ENCODE measurements around the gene ARFIP2. TPM values are rescaled to one million over a fixed set of nuclear protein-coding genes. Genes with fewer than 3 reads are reported as not detected.

Gene ARFIP2
- total RNA-seq, 4 donors from 2014 or later = 86.7 to 124 (median 96.2) TPM

DNA sequence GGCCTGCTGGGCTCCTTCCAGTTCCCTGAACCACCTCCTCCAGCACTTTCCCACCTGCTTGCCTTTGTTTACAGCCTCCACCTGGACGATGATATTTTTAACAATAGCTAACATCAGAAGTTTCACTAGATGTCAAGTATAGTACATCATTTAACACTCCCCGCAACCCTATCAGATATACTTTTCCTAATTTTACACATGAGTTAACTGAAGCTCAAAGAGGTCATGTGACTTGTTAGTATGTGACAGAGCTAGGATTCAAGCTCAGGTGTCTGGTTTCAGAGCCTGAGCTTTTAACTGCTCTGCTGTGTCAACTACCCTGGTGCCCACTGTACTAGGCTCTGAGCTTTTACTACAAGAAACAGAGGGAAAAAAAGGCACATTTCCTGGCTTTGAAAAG is 26.1 kb downstream of the ARFIP2 start:
- Histone ChIP-seq H3K4me1 (no peaks in the 10 kb centered on the region), H3K4me3 (replicated peaks in 1 of 3) (no peak overlapping the region), H3K27ac (no peak overlapping the region), H3K36me3 (peaks cover 28 to 51% of the 10 kb centered on the region in 2 donors), H3K9me3 (no peaks in the 10 kb centered on the region), H3K27me3 (no peaks in the 10 kb centered on the region)
- TF ChIP-seq, protein P1, sequence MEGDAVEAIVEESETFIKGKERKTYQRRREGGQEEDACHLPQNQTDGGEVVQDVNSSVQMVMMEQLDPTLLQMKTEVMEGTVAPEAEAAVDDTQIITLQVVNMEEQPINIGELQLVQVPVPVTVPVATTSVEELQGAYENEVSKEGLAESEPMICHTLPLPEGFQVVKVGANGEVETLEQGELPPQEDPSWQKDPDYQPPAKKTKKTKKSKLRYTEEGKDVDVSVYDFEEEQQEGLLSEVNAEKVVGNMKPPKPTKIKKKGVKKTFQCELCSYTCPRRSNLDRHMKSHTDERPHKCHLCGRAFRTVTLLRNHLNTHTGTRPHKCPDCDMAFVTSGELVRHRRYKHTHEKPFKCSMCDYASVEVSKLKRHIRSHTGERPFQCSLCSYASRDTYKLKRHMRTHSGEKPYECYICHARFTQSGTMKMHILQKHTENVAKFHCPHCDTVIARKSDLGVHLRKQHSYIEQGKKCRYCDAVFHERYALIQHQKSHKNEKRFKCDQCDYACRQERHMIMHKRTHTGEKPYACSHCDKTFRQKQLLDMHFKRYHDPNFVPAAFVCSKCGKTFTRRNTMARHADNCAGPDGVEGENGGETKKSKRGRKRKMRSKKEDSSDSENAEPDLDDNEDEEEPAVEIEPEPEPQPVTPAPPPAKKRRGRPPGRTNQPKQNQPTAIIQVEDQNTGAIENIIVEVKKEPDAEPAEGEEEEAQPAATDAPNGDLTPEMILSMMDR (IDR thresholded peaks at IDR 0.05) = no peak
- TF ChIP-seq POLR2A (IDR thresholded peaks at IDR 0.05) = no peak
- 77 to 81% methylated on average over 2 of the region's 2 CpGs for WGBS, 2 donors
- intact Hi-C loops (cut with DNase I) = no loop called here
- no peak for DNase-seq

- Histone ChIP-seq H3K4me3 (replicated peaks in 1 of 3) (no peak overlapping the region), H3K4me1 (no peaks in the 10 kb centered on the region), H3K27me3 (no peaks in the 10 kb centered on the region), H3K9me3 (no peaks in the 10 kb centered on the region), H3K36me3 (peaks cover 37 to 61% of the 10 kb centered on the region in 2 donors), H3K27ac (no peak overlapping the region)
- no peak for DNase-seq
- no peak for TF ChIP-seq POLR2A (IDR thresholded peaks at IDR 0.05)
- TF ChIP-seq, protein P1 (IDR thresholded peaks at IDR 0.05) = no peak
- WGBS, 2 donors = 97% methylated on average over 2 of the region's 2 CpGs
- intact Hi-C loops (cut with DNase I) = no loop called here
These were observed 28.0 kb downstream of the ARFIP2 start for GRCh38 chr11:6453152-6453551.

GRCh38 chr11:6452219-6452618 is 28.9 kb downstream of the ARFIP2 start:
- no peaks in the 10 kb centered on the region for H3K27me3 ChIP-seq
- TF ChIP-seq POLR2A (IDR thresholded peaks at IDR 0.05) = no peak
- TF ChIP-seq, protein P1 (IDR thresholded peaks at IDR 0.05) = no peak
- no peaks in the 10 kb centered on the region for H3K9me3 ChIP-seq
- H3K36me3 ChIP-seq = peaks cover 36 to 53% of the 10 kb centered on the region in 2 donors
- DNase-seq = no peak
- H3K4me1 ChIP-seq = no peaks in the 10 kb centered on the region
- 82% methylated on average over 3 of the region's 3 CpGs for WGBS, 2 donors
- no peak overlapping the region for H3K4me3 ChIP-seq (replicated peaks in 1 of 3)
- H3K27ac ChIP-seq = no peak overlapping the region
- intact Hi-C loops (cut with DNase I) = no loop called here

DNA sequence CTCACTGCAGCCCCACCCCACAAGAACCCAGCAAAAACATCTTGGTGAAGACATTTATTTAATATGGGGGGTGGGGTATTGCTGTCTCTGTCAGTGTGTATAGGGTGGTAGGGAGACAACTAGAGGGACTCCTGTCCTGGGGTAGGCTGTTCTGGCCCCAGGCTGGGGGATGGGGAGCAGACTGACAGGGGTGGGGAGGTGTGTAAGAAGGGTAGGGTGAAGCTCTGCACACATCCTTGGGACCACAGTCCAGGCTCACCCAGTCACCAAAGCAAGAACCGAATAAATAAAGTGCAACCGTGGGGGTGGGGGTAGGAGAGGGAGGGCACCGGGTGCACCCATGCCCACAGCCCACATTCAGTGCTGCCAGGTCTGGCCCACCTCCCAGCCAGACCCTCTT is 32.6 kb downstream of the ARFIP2 start:
- no peak for TF ChIP-seq POLR2A (IDR thresholded peaks at IDR 0.05)
- TF ChIP-seq, protein P1 (IDR thresholded peaks at IDR 0.05) = no peak
- Histone ChIP-seq H3K9me3 (no peaks in the 10 kb centered on the region), H3K36me3 (peaks cover 16 to 27% of the 10 kb centered on the region in 2 donors), H3K27me3 (no peaks in the 10 kb centered on the region), H3K4me1 (no peaks in the 10 kb centered on the region), H3K27ac (no peak overlapping the region), H3K4me3 (replicated peaks in 1 of 3) (no peak overlapping the region)
- no peak for DNase-seq
- WGBS, 2 donors = 83 to 97% methylated on average over 3 of the region's 3 CpGs
- intact Hi-C loops (cut with DNase I) = no loop called here

GRCh38 chr11:6443269-6444003 is 37.7 kb downstream of the ARFIP2 start:
- Histone ChIP-seq H3K4me1 (no peaks in the 10 kb centered on the region), H3K27me3 (no peaks in the 10 kb centered on the region), H3K4me3 (replicated peaks in 1 of 3) (no peak overlapping the region), H3K9me3 (no peaks in the 10 kb centered on the region), H3K36me3 (no peaks in the 10 kb centered on the region), H3K27ac (no peak overlapping the region)
- 24 to 25% methylated on average over 5 of the region's 5 CpGs for WGBS, 2 donors
- TF ChIP-seq, protein P1 (IDR thresholded peaks at IDR 0.05) = peak; percentile 15 to 84 (median 68)
- no peak for TF ChIP-seq POLR2A (IDR thresholded peaks at IDR 0.05)
- DNase-seq = peak; percentile 48 to 51
- intact Hi-C loops (cut with DNase I) = loop anchor here (2.0 kb wide), 1 partner anchor 63 kb away; no protein-coding TSS in a partner anchor

Measured in thyroid gland (tissue), 4 donors.